ENCODE data around the gene LACTBL1.
"Not testable (repeated sequence)": the region's sequence is repeated elsewhere in the genome, so short reads cannot be mapped to it uniquely, and the experiment has no call there.

Gene LACTBL1

GRCh38 chr1:22976461-22977243, 4.0 kb upstream of the LACTBL1 start:
- no peak for DNase-seq

- no peak for DNase-seq
Measured at GRCh38 chr1:22976127-22976460, 3.4 kb upstream of the LACTBL1 start.

- DNase-seq = no peak
Measured at GRCh38 chr1:22975694-22976093, 3.0 kb upstream of the LACTBL1 start.

- DNase-seq = no peak
Measured at GRCh38 chr1:22971611-22972405, 858 bp downstream of the LACTBL1 start.

GRCh38 chr1:22971161-22971560, 1.5 kb downstream of the LACTBL1 start:
- DNase-seq = no peak

- DNase-seq = no peak
Measured at GRCh38 chr1:22970096-22970495, 2.6 kb downstream of the LACTBL1 start.

- no peak for DNase-seq
Measured at GRCh38 chr1:22969304-22969709, 3.4 kb downstream of the LACTBL1 start.

- DNase-seq = no peak
Measured at GRCh38 chr1:22967833-22968232, 4.8 kb downstream of the LACTBL1 start.

GRCh38 chr1:22966309-22966708, 6.4 kb downstream of the LACTBL1 start:
- DNase-seq = no peak

GRCh38 chr1:22963044-22963677, 9.5 kb downstream of the LACTBL1 start:
- DNase-seq = no peak

- DNase-seq = no peak
Measured at GRCh38 chr1:22962558-22962957, 10.1 kb downstream of the LACTBL1 start.

GRCh38 chr1:22959545-22960360, 12.9 kb downstream of the LACTBL1 start:
- DNase-seq = no peak

- DNase-seq = no peak
Measured at GRCh38 chr1:22958556-22958955, 14.1 kb downstream of the LACTBL1 start.

GRCh38 chr1:22957066-22957465, 15.6 kb downstream of the LACTBL1 start:
- DNase-seq = no peak

- DNase-seq = no peak
Measured at GRCh38 chr1:22955146-22955545, 17.5 kb downstream of the LACTBL1 start.

GRCh38 chr1:22953740-22954141, 18.9 kb downstream of the LACTBL1 start:
- no peak for DNase-seq

- no peak for DNase-seq
Measured at GRCh38 chr1:22953057-22953739, 19.5 kb downstream of the LACTBL1 start.

GRCh38 chr1:22952694-22953056, 20.0 kb downstream of the LACTBL1 start:
- no peak for DNase-seq

- no peak for DNase-seq
Measured at GRCh38 chr1:22951796-22952195, 20.9 kb downstream of the LACTBL1 start.

- DNase-seq = no peak
Measured at GRCh38 chr1:22949822-22950331, 22.8 kb downstream of the LACTBL1 start.

- not testable (repeated sequence) for DNase-seq
Measured at GRCh38 chr1:22945171-22945570, 27.5 kb downstream of the LACTBL1 start.

- DNase-seq = no peak
Measured at GRCh38 chr1:22944346-22945055, 28.2 kb downstream of the LACTBL1 start.

Data from SIG-M5 (cell line).